HG03108 (cell line): ENCODE measurements around the gene MPC1L.

Experiments used
- ATAC-seq: cut with Tn5 transposase; IDR thresholded peaks from one replicate; pipeline ENCODE4 v1.9.1; 2021; ENCODE audit warnings: moderate library complexity; ENCODE audit not compliant: unreplicated experiment

MPC1L gene

GRCh38 chrX:40625294-40625693 is 2.1 kb downstream of the MPC1L start:
- no peak for ATAC-seq

- ATAC-seq, result no peak
Observed at GRCh38 chrX:40628506-40628905, 5.3 kb downstream of the MPC1L start.

GRCh38 chrX:40632199-40632598 is 9.0 kb downstream of the MPC1L start:
- ATAC-seq, result no peak

GRCh38 chrX:40637687-40638086 is 14.5 kb downstream of the MPC1L start:
- ATAC-seq, result no peak

- no peak for ATAC-seq
Observed at GRCh38 chrX:40644176-40644575, 20.9 kb downstream of the MPC1L start.

GRCh38 chrX:40644821-40645358 is 21.7 kb downstream of the MPC1L start:
- ATAC-seq, result peak; percentile 34

- peak; percentile 11 for ATAC-seq
Observed at GRCh38 chrX:40646489-40647306, 23.5 kb downstream of the MPC1L start.

- ATAC-seq, result peak; percentile 62
Observed at GRCh38 chrX:40647307-40648197, 24.3 kb downstream of the MPC1L start, which contains the start of gene CXorf38. TSS of gene CXorf38 (minus strand) at chrX:40647561. CDS start at chrX:40647520, 41 bp downstream.

- no peak for ATAC-seq
Observed at GRCh38 chrX:40651620-40652223, 28.5 kb downstream of the MPC1L start.

GRCh38 chrX:40652664-40653063 is 29.4 kb downstream of the MPC1L start:
- ATAC-seq, result no peak

GRCh38 chrX:40653535-40653934 is 30.3 kb downstream of the MPC1L start:
- ATAC-seq, result no peak

- no peak for ATAC-seq
Observed at GRCh38 chrX:40660381-40660780, 37.2 kb downstream of the MPC1L start.

GRCh38 chrX:40661489-40661888 is 38.3 kb downstream of the MPC1L start:
- ATAC-seq, result no peak

GRCh38 chrX:40663078-40663740 is 40.0 kb downstream of the MPC1L start:
- ATAC-seq, result peak; percentile 70

- ATAC-seq, result no peak
Observed at GRCh38 chrX:40663880-40664630, 40.8 kb downstream of the MPC1L start.

GRCh38 chrX:40671126-40671525 is 47.9 kb downstream of the MPC1L start:
- ATAC-seq, result no peak
